Trophoblast cell (in vitro differentiated cells and primary cell): Measurements from ENCODE around the gene WNT7B.

Experiments used
- DNase-seq, 2 donors: peaks; one replicate each; pipeline ENCODE4 v3.0.0-alpha.2; 2016
- H2AFZ ChIP-seq: 2 replicates; pipeline ENCODE4 v1.6.1; 2013; ENCODE audit warnings: low read length, moderate library complexity, mild to moderate bottlenecking; ENCODE audit not compliant: insufficient read depth, poor library complexity
- H2AK5ac ChIP-seq: 2 replicates; pipeline ENCODE4 v1.6.1; 2013; ENCODE audit warnings: mild to moderate bottlenecking, low read length
- H2BK120ac ChIP-seq: 2 replicates; pipeline ENCODE4 v1.6.1; 2013; ENCODE audit warnings: low read length, mild to moderate bottlenecking, moderate library complexity; ENCODE audit not compliant: insufficient read depth, poor library complexity
- H2BK12ac ChIP-seq: 2 replicates; pipeline ENCODE4 v1.6.1; 2013; ENCODE audit warnings: mild to moderate bottlenecking, low read length, moderate library complexity
- H2BK5ac ChIP-seq: 2 replicates; pipeline ENCODE4 v1.6.1; 2013; ENCODE audit warnings: low read length, low read depth, moderate library complexity, mild to moderate bottlenecking; ENCODE audit not compliant: poor library complexity
- H3K14ac ChIP-seq: 2 replicates; pipeline ENCODE4 v1.6.1; 2013; ENCODE audit warnings: mild to moderate bottlenecking, low read length
- H3K18ac ChIP-seq: 2 replicates; pipeline ENCODE4 v1.6.1; 2013; ENCODE audit warnings: mild to moderate bottlenecking, low read length
- H3K23ac ChIP-seq: 2 replicates; pipeline ENCODE4 v1.6.1; 2013; ENCODE audit warnings: low read length
- H3K27ac ChIP-seq: 2 replicates; pipeline ENCODE4 v1.5.1; 2013; ENCODE audit warnings: low read depth, mild to moderate bottlenecking, inconsistent platforms, low read length, moderate library complexity
- H3K27me3 ChIP-seq: 2 replicates; pipeline ENCODE4 v1.6.1; 2013; ENCODE audit warnings: inconsistent platforms, mild to moderate bottlenecking, low read length, moderate library complexity; ENCODE audit not compliant: insufficient read depth
- H3K36me3 ChIP-seq, 2 experiments: 1 replicate in 1 of 2; 2 replicates in 1 of 2; pipeline ENCODE4 v1.6.1; 2013; ENCODE audit warnings: low read length in 2 of 2, mild to moderate bottlenecking in 2 of 2, moderate library complexity in 1 of 2; ENCODE audit not compliant: insufficient read depth in 2 of 2, control insufficient read depth in 1 of 2
- H3K4ac ChIP-seq: 2 replicates; pipeline ENCODE4 v1.6.1; 2013; ENCODE audit warnings: low read depth, mild to moderate bottlenecking, low read length, moderate library complexity
- H3K4me1 ChIP-seq, 2 experiments: 1 replicate in 1 of 2; 2 replicates in 1 of 2; pipeline ENCODE4 v1.6.1; 2013; ENCODE audit warnings: low read length in 2 of 2, mild to moderate bottlenecking in 2 of 2, moderate library complexity in 1 of 2; ENCODE audit not compliant: insufficient read depth in 2 of 2, control insufficient read depth in 1 of 2
- H3K4me2 ChIP-seq: 2 replicates; pipeline ENCODE4 v1.6.1; 2013; ENCODE audit warnings: inconsistent platforms, mild to moderate bottlenecking, low read length, moderate library complexity
- H3K4me3 ChIP-seq: 2 replicates; pipeline ENCODE4 v1.5.1; 2013; ENCODE audit warnings: mild to moderate bottlenecking, low read depth, low read length, inconsistent platforms
- H3K79me1 ChIP-seq: one replicate; pipeline ENCODE4 v1.6.1; 2013; ENCODE audit warnings: low read length
- H3K79me2 ChIP-seq: 2 replicates; pipeline ENCODE4 v1.6.1; 2013; ENCODE audit warnings: low read length, mild to moderate bottlenecking; ENCODE audit not compliant: control insufficient read depth, insufficient read depth, poor library complexity
- H3K9ac ChIP-seq: 2 replicates; pipeline ENCODE4 v1.6.1; 2013; ENCODE audit warnings: mild to moderate bottlenecking, low read length
- H3K9me3 ChIP-seq: 2 replicates; pipeline ENCODE4 v1.6.1; 2013; ENCODE audit warnings: low read depth, mild to moderate bottlenecking, control low read depth, inconsistent platforms, low read length; ENCODE audit not compliant: insufficient read depth
- H4K12ac ChIP-seq: 2 replicates; pipeline ENCODE4 v1.6.1; 2013; ENCODE audit warnings: low read depth, mild to moderate bottlenecking, low read length, moderate library complexity
- H4K8ac ChIP-seq: 2 replicates; pipeline ENCODE4 v1.6.1; 2013; ENCODE audit warnings: low read depth, mild to moderate bottlenecking, low read length, moderate library complexity
- H4K91ac ChIP-seq: one replicate; pipeline ENCODE4 v1.6.1; 2013; ENCODE audit warnings: low read depth, mild to moderate bottlenecking, low read length, moderate library complexity
- WGBS: extraction: QIAGEN DNeasy Blood & Tissue Kit; methylation state at CpG from one replicate; pipeline ENCODE4 v1.1.7; 2013; ENCODE audit warnings: missing lambda C conversion rate; ENCODE audit not compliant: insufficient read length, insufficient coverage; ENCODE audit errors: extremely low coverage; 5-methylcytosine and 5-hydroxymethylcytosine counted together

Gene WNT7B

GRCh38 chr22:45962756-45963324, 14.1 kb downstream of the WNT7B start:
- no peak overlapping the region for H3K18ac ChIP-seq
- H2AK5ac ChIP-seq: no peak overlapping the region
- no peak overlapping the region for H3K9ac ChIP-seq
- no CpG with 5 or more reads among the region's 12 CpGs for WGBS
- peaks cover 18% of the 10 kb centered on the region in 2 experiments for H3K4me1 ChIP-seq
- H3K27ac ChIP-seq: no peak overlapping the region
- no peak overlapping the region for H3K23ac ChIP-seq
- H3K9me3 ChIP-seq: no peaks in the 10 kb centered on the region
- no peak overlapping the region for H4K8ac ChIP-seq
- peaks cover 12% of the 10 kb centered on the region for H3K79me1 ChIP-seq
- H3K4ac ChIP-seq: no peak overlapping the region
- H3K4me2 ChIP-seq: no peak overlapping the region
- H2BK120ac ChIP-seq: no peak overlapping the region
- no peak overlapping the region for H4K12ac ChIP-seq
- H2BK5ac ChIP-seq: no peak overlapping the region
- H3K79me2 ChIP-seq: no peaks in the 10 kb centered on the region
- no peaks in the 10 kb centered on the region for H3K27me3 ChIP-seq
- H3K4me3 ChIP-seq: no peak overlapping the region
- no peak overlapping the region for H4K91ac ChIP-seq
- no peak overlapping the region for H2AFZ ChIP-seq
- no peak for DNase-seq
- no peak overlapping the region for H2BK12ac ChIP-seq
- no peak overlapping the region for H3K14ac ChIP-seq
- H3K36me3 ChIP-seq: no peaks in the 10 kb centered on the region

GRCh38 chr22:45962434-45962718, 14.6 kb downstream of the WNT7B start:
- Histone ChIP-seq H2BK5ac (no peak overlapping the region), H3K9ac (no peak overlapping the region), H3K27me3 (no peaks in the 10 kb centered on the region), H3K4me2 (no peak overlapping the region), H3K27ac (no peak overlapping the region), H2AFZ (no peak overlapping the region), H3K4me3 (no peak overlapping the region), H3K9me3 (no peaks in the 10 kb centered on the region), H3K23ac (no peak overlapping the region), H3K4ac (no peak overlapping the region), H2AK5ac (no peak overlapping the region), H4K91ac (no peak overlapping the region), H2BK120ac (no peak overlapping the region), H3K18ac (no peak overlapping the region), H2BK12ac (no peak overlapping the region), H4K8ac (no peak overlapping the region), H4K12ac (no peak overlapping the region), H3K79me1 (peaks cover 12% of the 10 kb centered on the region), H3K4me1 (peaks cover 18% of the 10 kb centered on the region in 2 experiments), H3K14ac (no peak overlapping the region), H3K79me2 (no peaks in the 10 kb centered on the region), H3K36me3 (no peaks in the 10 kb centered on the region)
- DNase-seq: no peak
- no CpG with 5 or more reads among the region's 1 CpG for WGBS

DNA sequence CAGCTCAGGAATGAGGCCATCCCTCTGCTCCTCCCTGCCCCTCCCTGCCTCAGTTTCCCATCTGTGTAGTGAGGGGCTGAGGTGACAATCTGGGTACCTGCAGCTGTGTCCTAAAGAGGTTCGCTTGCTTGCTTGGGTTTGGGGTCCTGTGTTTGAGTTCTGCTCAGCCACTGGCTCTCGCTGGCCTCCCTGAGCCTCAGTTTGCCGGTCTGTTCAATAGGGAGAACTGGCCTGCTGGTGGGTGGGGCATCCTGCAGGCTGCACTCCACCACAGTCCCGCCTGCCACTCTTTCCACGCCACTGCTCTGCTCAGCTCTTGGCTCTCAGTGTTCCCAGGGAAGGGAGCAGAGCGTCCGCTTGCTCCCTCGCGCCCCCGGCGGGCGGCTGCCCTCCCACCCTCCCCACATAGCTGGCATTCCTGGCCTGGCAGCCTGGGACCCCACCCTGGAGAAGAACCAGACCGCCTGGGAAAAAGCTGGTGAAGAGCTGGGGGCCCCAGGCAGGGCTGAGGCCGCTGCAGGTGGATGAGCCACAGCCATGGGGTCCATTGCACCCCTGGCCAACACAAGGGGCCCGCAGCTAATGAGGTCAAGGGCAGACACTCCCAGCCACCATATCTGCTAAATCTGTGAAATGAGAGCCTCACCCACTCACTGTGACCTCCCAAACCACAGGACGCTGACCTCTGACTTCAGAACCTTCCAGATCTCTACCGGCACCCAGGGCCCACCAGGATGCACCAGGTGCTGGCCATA, 15.1 kb downstream of the WNT7B start:
- no peaks in the 10 kb centered on the region for H3K36me3 ChIP-seq

GRCh38 chr22:45960477-45961386, 16.2 kb downstream of the WNT7B start:
- Histone ChIP-seq H3K9me3 (no peaks in the 10 kb centered on the region), H2BK120ac (peak overlapping the region; percentile 66), H4K91ac (peak overlapping the region; percentile 78), H3K4me1 (peaks cover 21 to 25% of the 10 kb centered on the region in 2 experiments), H3K23ac (no peak overlapping the region), H3K27ac (peak overlapping the region; percentile 28), H4K8ac (no peak overlapping the region), H4K12ac (no peak overlapping the region), H3K14ac (peak overlapping the region; percentile 75), H3K27me3 (no peaks in the 10 kb centered on the region), H3K79me1 (peaks cover 12% of the 10 kb centered on the region), H3K18ac (peak overlapping the region; percentile 71), H3K4ac (peak overlapping the region; percentile 68), H3K4me2 (no peak overlapping the region), H2AFZ (no peak overlapping the region), H3K79me2 (no peaks in the 10 kb centered on the region), H3K36me3 (no peaks in the 10 kb centered on the region), H2BK5ac (peak overlapping the region; percentile 51), H3K9ac (no peak overlapping the region), H2AK5ac (peak overlapping the region; percentile 34), H2BK12ac (peak overlapping the region; percentile 19), H3K4me3 (no peak overlapping the region)
- peak; percentile 74 to 83 for DNase-seq
- WGBS: no CpG with 5 or more reads among the region's 23 CpGs

More for the DNA sequence above, 15.1 kb downstream of the WNT7B start:
- no CpG with 5 or more reads among the region's 17 CpGs for WGBS
- Histone ChIP-seq H4K91ac (no peak overlapping the region), H3K9ac (no peak overlapping the region), H2AK5ac (peak overlapping the region; percentile 14), H2AFZ (no peak overlapping the region), H3K79me1 (peaks cover 12% of the 10 kb centered on the region), H3K9me3 (no peaks in the 10 kb centered on the region), H3K18ac (no peak overlapping the region), H3K27ac (no peak overlapping the region), H2BK5ac (no peak overlapping the region), H3K4ac (no peak overlapping the region), H4K12ac (no peak overlapping the region), H3K27me3 (no peaks in the 10 kb centered on the region), H3K23ac (no peak overlapping the region), H3K4me2 (no peak overlapping the region), H3K79me2 (no peaks in the 10 kb centered on the region), H3K4me3 (no peak overlapping the region), H2BK12ac (no peak overlapping the region), H2BK120ac (no peak overlapping the region), H3K4me1 (peaks cover 18% of the 10 kb centered on the region in 2 experiments), H3K14ac (no peak overlapping the region), H4K8ac (no peak overlapping the region)
- no peak for DNase-seq
